Suprapubic skin (tissue), 3 donors: ENCODE measurements around the gene C9.

Experiments used
- CTCF ChIP-seq, 2 donors: fragments of 200-600 bp in 1 of 2; fragments of 450-650 bp in 1 of 2; sonication (generic) in 1 of 2; IDR thresholded peaks; one replicate each; pipeline ENCODE4 v1.5.1; 2016 to 2019; ENCODE audit warnings: antibody characterized with exemption in 2 of 2, mild to moderate bottlenecking in 1 of 2, moderate library complexity in 1 of 2
- EP300 ChIP-seq: sonication (generic); formaldehyde crosslinking; IDR thresholded peaks from one replicate; pipeline ENCODE4 v1.6.1; 2017; ENCODE audit warnings: antibody characterized with exemption

GRCh38 chr5:39328731-39329130 is 35.6 kb downstream of the C9 start:
- TF ChIP-seq EP300 (no peak), CTCF (IDR thresholded peaks at IDR 0.05) (no peak)
